GM12873 (cell line): Measurements from ENCODE around the gene FBXO42.

Experiments
- CTCF ChIP-seq: IDR thresholded peaks from 2 replicates; pipeline ENCODE4 v1.5.1; 2012; ENCODE audit warnings: low read depth, mild to moderate bottlenecking, moderate library complexity, low read length, control low read depth; ENCODE audit not compliant: insufficient read depth; ENCODE audit errors: missing control alignments

Gene FBXO42

GRCh38 chr1:16235347-16235746, 116.9 kb downstream of the FBXO42 start:
- no peak for TF ChIP-seq CTCF

GRCh38 chr1:16233431-16233830, 118.8 kb downstream of the FBXO42 start:
- TF ChIP-seq CTCF, result no peak

GRCh38 chr1:16232316-16232710, 120.0 kb downstream of the FBXO42 start:
- no peak for TF ChIP-seq CTCF

- TF ChIP-seq CTCF, result no peak
These were observed 120.7 kb downstream of the FBXO42 start for GRCh38 chr1:16231331-16232315.

- TF ChIP-seq CTCF, result no peak
These were observed 121.5 kb downstream of the FBXO42 start for GRCh38 chr1:16230744-16231143.

- TF ChIP-seq CTCF, result no peak
These were observed 122.1 kb downstream of the FBXO42 start for GRCh38 chr1:16229976-16230740.
